ENCODE data around the gene MAP3K6.

GRCh38 chr1:27335506-27336422 lies 31.0 kb downstream of the MAP3K6 start:
- TF ChIP-seq CHD1 (IDR thresholded peaks at IDR 0.05; ENCODE audit: low read depth, low read length) (no peak), BHLHE40 (IDR thresholded peaks at IDR 0.05; ENCODE audit: low read depth, low read length) (no peak), MAFK (IDR thresholded peaks at IDR 0.05; ENCODE audit: low read depth, low read length) (no peak), CTCF (conservative IDR thresholded peaks at IDR 0.05; ENCODE audit: low read depth, low read length) (no peak), ELK1 (IDR thresholded peaks at IDR 0.05; ENCODE audit: borderline replicate concordance, low read depth, low read length) (no peak), POLR2A (IDR thresholded peaks at IDR 0.05; ENCODE audit: low read depth, low read length) (no peak), USF2 (IDR thresholded peaks at IDR 0.05; ENCODE audit: low read depth, low read length) (no peak), MXI1 (IDR thresholded peaks at IDR 0.05; ENCODE audit: borderline replicate concordance, low read depth, low read length) (no peak), NFE2L2 (IDR thresholded peaks at IDR 0.05; ENCODE audit: low read depth, low read length) (no peak), MAZ (IDR thresholded peaks at IDR 0.05; ENCODE audit: borderline replicate concordance, low read depth, low read length) (no peak), RAD21 (IDR thresholded peaks at IDR 0.05; ENCODE audit: low read length) (no peak), RCOR1 (IDR thresholded peaks at IDR 0.05; ENCODE audit: insufficient replicate concordance, low read length) (no peak)
